HEK293T (cell line): ENCODE measurements around the gene TBX3.

Experiments
- ARNT ChIP-seq: fragments of 450-650 bp; IDR thresholded peaks from 2 replicates; pipeline ENCODE4 v1.6.1; 2017; ENCODE audit warnings: mild to moderate bottlenecking
- BHLHE40 ChIP-seq: fragments of 450-650 bp; IDR thresholded peaks from 2 replicates; pipeline ENCODE4 v1.6.1; 2016; ENCODE audit warnings: mild to moderate bottlenecking, moderate library complexity, borderline replicate concordance
- ELF4 ChIP-seq: fragments of 450-650 bp; IDR thresholded peaks from 2 replicates; pipeline ENCODE4 v1.6.1; 2017; ENCODE audit warnings: antibody characterized with exemption
- FOXA1 ChIP-seq: fragments of 450-650 bp; IDR thresholded peaks from 2 replicates; pipeline ENCODE4 v1.6.1; 2016; ENCODE audit warnings: mild to moderate bottlenecking
- HDGF ChIP-seq: fragments of 450-650 bp; IDR thresholded peaks from 2 replicates; pipeline ENCODE4 v1.6.1; 2017; ENCODE audit warnings: antibody characterized with exemption, borderline replicate concordance
- TARDBP ChIP-seq: fragments of 450-650 bp; IDR thresholded peaks from 2 replicates; pipeline ENCODE4 v1.6.1; 2016

GRCh38 chr12:114655934-114656749 lies 27.8 kb downstream of the TBX3 start:
- TF ChIP-seq FOXA1 (no peak), BHLHE40 (no peak), ARNT (peak; percentile 99), ELF4 (no peak), TARDBP (no peak), HDGF (no peak)
